WTC11 (cell line): ENCODE measurements around the gene KCNMA1. TPM values are rescaled to one million over a fixed set of nuclear protein-coding genes. Genes with fewer than 3 reads are reported as not detected.

Source experiments
- ATAC-seq: fragments of 200-7000 bp; cut with Tn5 transposase; 2 replicates; pipeline ENCODE4 v1.10.0; 2021; ENCODE audit warnings: mild to moderate bottlenecking, moderate library complexity
- CTCF ChIA-PET: fragments of 300-600 bp; sonication (Branson Sonifier 250); formaldehyde crosslinking; loops from one replicate; lab custom pipeline; 2021; ENCODE audit warnings: antibody characterized with exemption; lab: Charles Lee
- POLR2A ChIA-PET: fragments of 350-600 bp; sonication (Branson Sonifier 250); formaldehyde crosslinking; loops from one replicate; lab custom pipeline; 2021; ENCODE audit warnings: antibody characterized with exemption; lab: Charles Lee
- DNase-seq: peaks from one replicate; pipeline ENCODE4 v3.0.0; 2021; ENCODE audit warnings: low spot score
- H3K27ac Mint-ChIP-seq: 2 replicates; pipeline ENCODE4 v1.8.0; 2021; ENCODE audit warnings: mixed read lengths
- H3K27me3 Mint-ChIP-seq: 2 replicates; pipeline ENCODE4 v1.8.0; 2021; ENCODE audit warnings: low read depth, mild to moderate bottlenecking, moderate library complexity, mixed read lengths
- H3K36me3 Mint-ChIP-seq: 2 replicates; pipeline ENCODE4 v1.8.0; 2021; ENCODE audit warnings: mixed read lengths
- H3K4me1 Mint-ChIP-seq: 2 replicates; pipeline ENCODE4 v1.8.0; 2022; ENCODE audit warnings: mixed read lengths
- H3K4me3 Mint-ChIP-seq: 2 replicates; pipeline ENCODE4 v1.8.0; 2021; ENCODE audit warnings: mild to moderate bottlenecking, moderate library complexity, mixed read lengths
- H3K9me3 Mint-ChIP-seq: 2 replicates; pipeline ENCODE4 v1.8.0; 2021; ENCODE audit warnings: mixed read lengths
- AFF4 ChIP-seq: sonication (generic); formaldehyde crosslinking; IDR thresholded peaks from 2 replicates; pipeline ENCODE4 v1.8.1; 2023; ENCODE audit warnings: mild to moderate bottlenecking, missing genetic modification reagents, borderline replicate concordance
- AR ChIP-seq: fragments of 250-450 bp; sonication (Bioruptor Pico); IDR thresholded peaks from 2 replicates; pipeline ENCODE4 v1.9.0; 2021; ENCODE audit warnings: mild to moderate bottlenecking
- CBFB ChIP-seq: sonication (generic); formaldehyde crosslinking; IDR thresholded peaks from 2 replicates; pipeline ENCODE4 v1.8.1; 2022; ENCODE audit warnings: mild to moderate bottlenecking, low read depth, missing genetic modification reagents
- CTCF ChIP-seq: fragments of 200-600 bp; IDR thresholded peaks from 2 replicates; pipeline ENCODE4 v1.8.0; 2022; ENCODE audit warnings: antibody characterized with exemption
- E2F4 ChIP-seq: sonication (generic); formaldehyde crosslinking; IDR thresholded peaks from 2 replicates; pipeline ENCODE4 v1.8.1; 2022; ENCODE audit warnings: low read depth, mild to moderate bottlenecking, moderate library complexity, missing genetic modification reagents, borderline replicate concordance
- ERG ChIP-seq: fragments of 250-450 bp; sonication (Bioruptor Pico); IDR thresholded peaks from 2 replicates; pipeline ENCODE4 v1.8.0; 2021; ENCODE audit warnings: mild to moderate bottlenecking
- GABPB1 ChIP-seq: sonication (generic); formaldehyde crosslinking; IDR thresholded peaks from 2 replicates; pipeline ENCODE4 v1.8.1; 2023; ENCODE audit warnings: mild to moderate bottlenecking, missing genetic modification reagents
- GRHL2 ChIP-seq: fragments of 250-450 bp; sonication (Bioruptor Pico); IDR thresholded peaks from 2 replicates; pipeline ENCODE4 v1.8.0; 2022; ENCODE audit warnings: mild to moderate bottlenecking, moderate library complexity; ENCODE audit not compliant: insufficient replicate concordance, severe bottlenecking
- HMGA2 ChIP-seq: fragments of 250-450 bp; sonication (Bioruptor Pico); IDR thresholded peaks from 2 replicates; pipeline ENCODE4 v1.4.0; 2021; ENCODE audit warnings: mild to moderate bottlenecking, moderate library complexity
- KAT7 ChIP-seq: sonication (generic); formaldehyde crosslinking; IDR thresholded peaks from 2 replicates; pipeline ENCODE4 v1.8.1; 2023; ENCODE audit warnings: missing genetic modification reagents, mild to moderate bottlenecking, borderline replicate concordance
- MAX ChIP-seq: sonication (generic); formaldehyde crosslinking; IDR thresholded peaks from 2 replicates; pipeline ENCODE4 v1.8.0; 2022; ENCODE audit warnings: mild to moderate bottlenecking, missing genetic modification reagents
- NFATC4 ChIP-seq: fragments of 250-450 bp; sonication (Bioruptor Pico); IDR thresholded peaks from 2 replicates; pipeline ENCODE4 v1.9.0; 2021; ENCODE audit warnings: mild to moderate bottlenecking
- NR2C2 ChIP-seq: sonication (generic); formaldehyde crosslinking; IDR thresholded peaks from 2 replicates; pipeline ENCODE4 v1.8.0; 2022; ENCODE audit warnings: mild to moderate bottlenecking, missing genetic modification reagents
- PRRX2 ChIP-seq: fragments of 250-450 bp; sonication (Bioruptor Pico); IDR thresholded peaks from 2 replicates; pipeline ENCODE4 v1.8.0; 2021; ENCODE audit warnings: mild to moderate bottlenecking
- STAT6 ChIP-seq: sonication (generic); formaldehyde crosslinking; conservative IDR thresholded peaks from 2 replicates; pipeline ENCODE4 v1.8.1; 2023; ENCODE audit warnings: mild to moderate bottlenecking, low read depth, missing genetic modification reagents, moderate library complexity
- TEAD4 ChIP-seq: sonication (generic); formaldehyde crosslinking; IDR thresholded peaks from 2 replicates; pipeline ENCODE4 v1.8.0; 2022; ENCODE audit warnings: mild to moderate bottlenecking, missing genetic modification reagents
- ZNF263 ChIP-seq: sonication (generic); formaldehyde crosslinking; IDR thresholded peaks from 2 replicates; pipeline ENCODE4 v1.8.1; 2022; ENCODE audit warnings: low read depth, mild to moderate bottlenecking, moderate library complexity, missing genetic modification reagents
- ZNF281 ChIP-seq: sonication (generic); formaldehyde crosslinking; IDR thresholded peaks from 2 replicates; pipeline ENCODE4 v1.8.0; 2023; ENCODE audit warnings: mild to moderate bottlenecking, missing genetic modification reagents
- total RNA-seq: library from RNA; stranded (reverse); gene quantifications from 3 replicates; pipeline ENCODE4 v1.2.3, GENCODE V29; 2021

Gene KCNMA1
- total RNA-seq, 1 experiment from 2014 or later = 7.3 TPM

GRCh38 chr10:77520995-77521394 is 116.6 kb downstream of the KCNMA1 start:
- no peak overlapping the region for H3K27ac Mint-ChIP-seq
- H3K36me3 Mint-ChIP-seq = peaks cover 8% of the 10 kb centered on the region
- DNase-seq (no peak), ATAC-seq (no peak)
- TF ChIP-seq HMGA2 (CRISPR knock-in tag) = no peak
- no peak for TF ChIP-seq MAX (CRISPR knock-in tag)
- TF ChIP-seq ZNF263 (CRISPR knock-in tag) = no peak
- no peak for TF ChIP-seq ZNF281 (CRISPR knock-in tag)
- TF ChIP-seq ERG (CRISPR knock-in tag) = no peak
- no peak for TF ChIP-seq AFF4 (CRISPR knock-in tag)
- H3K27me3 Mint-ChIP-seq = no peaks in the 10 kb centered on the region
- CTCF ChIA-PET = no interaction called here
- peaks cover 22% of the 10 kb centered on the region for H3K9me3 Mint-ChIP-seq
- peaks cover 11% of the 10 kb centered on the region for H3K4me1 Mint-ChIP-seq
- POLR2A ChIA-PET = interaction anchor here (0.5 kb wide), 1 partner anchor 198 kb away, joined by 3 read pairs; no protein-coding TSS in a partner anchor
- H3K4me3 Mint-ChIP-seq = no peak overlapping the region

GRCh38 chr10:77520290-77520689 is 117.3 kb downstream of the KCNMA1 start:
- Mint-ChIP-seq H3K36me3 (peaks cover 8% of the 10 kb centered on the region), H3K27me3 (no peaks in the 10 kb centered on the region), H3K4me1 (peaks cover 13% of the 10 kb centered on the region), H3K27ac (no peak overlapping the region), H3K4me3 (no peak overlapping the region), H3K9me3 (peaks cover 22% of the 10 kb centered on the region)
- ChIA-PET POLR2A (no interaction called here), CTCF (no interaction called here)
- DNase-seq (no peak), ATAC-seq (no peak)
- no peak for TF ChIP-seq NFATC4 (CRISPR knock-in tag)
- TF ChIP-seq KAT7 (CRISPR knock-in tag) = no peak
- TF ChIP-seq CTCF = no peak
- TF ChIP-seq PRRX2 (CRISPR knock-in tag) = no peak
- TF ChIP-seq E2F4 (CRISPR knock-in tag) = no peak
- no peak for TF ChIP-seq NR2C2
- TF ChIP-seq AR (CRISPR knock-in tag) = no peak
- TF ChIP-seq TEAD4 = no peak
- no peak for TF ChIP-seq GABPB1 (CRISPR knock-in tag)
- TF ChIP-seq CBFB (CRISPR knock-in tag) = no peak
- TF ChIP-seq GRHL2 (CRISPR knock-in tag) = no peak
- TF ChIP-seq STAT6 (CRISPR knock-in tag) = no peak
